WERI-Rb-1 (cell line): Measurements from ENCODE around the gene PPARD.
"Not testable (repeated sequence)": the region's sequence is repeated elsewhere in the genome, so short reads cannot be mapped to it uniquely, and the experiment has no call there.

Experiments used
- DNase-seq: peaks from one replicate; pipeline ENCODE4 v3.0.0-alpha.2; 2020
- H3K27ac ChIP-seq: fragments of 250-450 bp; sonication (Bioruptor Pico); 2 replicates; pipeline ENCODE4 v1.5.1; 2020; ENCODE audit warnings: mild to moderate bottlenecking, moderate library complexity
- H3K27me3 ChIP-seq: fragments of 250-450 bp; sonication (Bioruptor Pico); 2 replicates; pipeline ENCODE4 v1.5.1; 2021; ENCODE audit warnings: mild to moderate bottlenecking, low read depth, moderate library complexity; ENCODE audit not compliant: insufficient read depth, severe bottlenecking
- H3K36me3 ChIP-seq: fragments of 250-450 bp; sonication (Bioruptor Pico); 2 replicates; pipeline ENCODE4 v1.5.1; 2020; ENCODE audit warnings: mild to moderate bottlenecking, moderate library complexity
- H3K4me3 ChIP-seq: 2 replicates; pipeline ENCODE4 v1.5.1; 2011; ENCODE audit warnings: low read depth, mild to moderate bottlenecking, control low read depth, low read length
- H3K9me3 ChIP-seq: fragments of 250-450 bp; sonication (Bioruptor Pico); 2 replicates; pipeline ENCODE4 v1.5.1; 2021; ENCODE audit warnings: mild to moderate bottlenecking, moderate library complexity; ENCODE audit not compliant: severe bottlenecking
- TF ChIP-seq, protein P1 (sequence below): IDR thresholded peaks from 2 replicates; pipeline ENCODE4 v1.5.1; 2011; ENCODE audit warnings: low read depth, mild to moderate bottlenecking, control low read depth, inconsistent platforms, low read length

PPARD gene

DNA sequence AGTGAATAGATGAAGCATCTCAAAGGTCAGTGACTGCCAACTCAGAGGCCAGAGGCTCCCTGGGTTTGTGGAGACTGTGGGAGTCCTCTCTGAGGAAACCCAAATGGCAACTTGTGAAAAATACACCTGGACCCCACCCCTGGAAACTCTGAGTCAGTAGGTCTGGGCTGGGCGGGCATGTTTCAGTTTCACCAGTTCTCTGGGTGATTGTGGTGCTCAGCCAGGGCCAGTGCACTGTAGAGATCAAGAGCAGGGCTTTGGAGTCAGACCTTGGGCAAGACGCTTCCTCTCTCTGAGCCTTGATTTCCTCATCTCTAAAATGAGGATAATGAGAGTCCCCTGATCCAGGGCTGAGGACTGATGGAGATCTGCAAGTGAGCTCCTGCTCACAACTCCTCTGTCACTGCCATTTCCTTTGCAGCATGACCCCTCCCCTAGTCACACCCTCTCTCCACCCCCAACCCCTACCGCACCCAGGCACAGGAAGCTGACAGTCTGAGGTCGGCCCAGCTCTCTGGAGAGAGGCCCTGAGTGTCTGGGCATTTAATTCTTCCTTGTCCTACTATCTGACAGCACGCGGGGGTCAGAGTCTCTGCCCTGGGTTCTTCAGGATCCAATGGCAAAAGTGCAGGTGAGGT lies 39.6 kb upstream of the PPARD start:
- H3K27ac ChIP-seq, result no peak overlapping the region
- TF ChIP-seq, protein P1, sequence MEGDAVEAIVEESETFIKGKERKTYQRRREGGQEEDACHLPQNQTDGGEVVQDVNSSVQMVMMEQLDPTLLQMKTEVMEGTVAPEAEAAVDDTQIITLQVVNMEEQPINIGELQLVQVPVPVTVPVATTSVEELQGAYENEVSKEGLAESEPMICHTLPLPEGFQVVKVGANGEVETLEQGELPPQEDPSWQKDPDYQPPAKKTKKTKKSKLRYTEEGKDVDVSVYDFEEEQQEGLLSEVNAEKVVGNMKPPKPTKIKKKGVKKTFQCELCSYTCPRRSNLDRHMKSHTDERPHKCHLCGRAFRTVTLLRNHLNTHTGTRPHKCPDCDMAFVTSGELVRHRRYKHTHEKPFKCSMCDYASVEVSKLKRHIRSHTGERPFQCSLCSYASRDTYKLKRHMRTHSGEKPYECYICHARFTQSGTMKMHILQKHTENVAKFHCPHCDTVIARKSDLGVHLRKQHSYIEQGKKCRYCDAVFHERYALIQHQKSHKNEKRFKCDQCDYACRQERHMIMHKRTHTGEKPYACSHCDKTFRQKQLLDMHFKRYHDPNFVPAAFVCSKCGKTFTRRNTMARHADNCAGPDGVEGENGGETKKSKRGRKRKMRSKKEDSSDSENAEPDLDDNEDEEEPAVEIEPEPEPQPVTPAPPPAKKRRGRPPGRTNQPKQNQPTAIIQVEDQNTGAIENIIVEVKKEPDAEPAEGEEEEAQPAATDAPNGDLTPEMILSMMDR, result no peak
- peak; percentile 73 for DNase-seq
- H3K36me3 ChIP-seq, result no peaks in the 10 kb centered on the region
- no peak overlapping the region for H3K4me3 ChIP-seq
- H3K9me3 ChIP-seq, result no peaks in the 10 kb centered on the region
- no peaks in the 10 kb centered on the region for H3K27me3 ChIP-seq

DNA sequence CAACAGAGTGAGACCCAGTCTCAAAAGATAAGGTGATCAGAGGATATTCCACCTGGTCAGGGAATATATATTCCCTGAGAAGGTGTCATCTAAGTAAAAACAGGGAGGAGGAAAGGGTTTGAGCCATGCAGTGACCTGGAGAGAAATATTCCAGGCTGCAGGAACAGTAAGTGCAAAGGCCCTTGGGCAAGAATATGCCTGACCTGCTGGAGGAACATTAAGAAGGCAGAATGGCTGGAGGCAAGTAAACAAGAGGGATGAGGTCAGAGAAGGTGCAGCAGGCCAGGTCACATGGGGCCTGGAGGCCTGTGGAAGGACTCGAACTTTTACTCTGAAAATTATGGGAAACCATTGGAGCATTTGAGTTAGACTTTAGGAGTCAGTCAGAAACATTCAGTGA lies 38.1 kb upstream of the PPARD start:
- H3K36me3 ChIP-seq, result no peaks in the 10 kb centered on the region
- TF ChIP-seq, protein P1, result no peak
- DNase-seq, result no peak
- H3K4me3 ChIP-seq, result no peak overlapping the region
- H3K27me3 ChIP-seq, result no peaks in the 10 kb centered on the region
- H3K27ac ChIP-seq, result no peak overlapping the region
- no peaks in the 10 kb centered on the region for H3K9me3 ChIP-seq

DNA sequence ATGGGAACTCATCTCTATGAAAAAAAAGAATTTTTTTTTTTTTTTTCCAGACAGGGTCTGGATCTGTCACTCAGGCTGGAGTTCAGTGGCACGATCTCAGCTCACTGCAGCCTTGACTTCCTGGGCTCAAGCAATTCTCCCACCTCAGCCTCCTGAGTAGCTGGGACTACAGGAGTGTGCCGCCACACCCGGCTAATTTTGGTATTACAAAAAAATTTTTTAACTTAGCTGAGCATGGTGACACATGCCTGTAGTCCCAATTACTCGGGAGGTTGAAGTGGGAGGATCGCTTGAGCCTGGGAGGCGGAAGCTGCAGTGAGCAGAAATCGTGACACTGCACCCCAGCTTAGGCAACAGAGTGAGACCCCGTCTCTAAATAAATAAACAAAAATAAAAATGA lies 37.2 kb upstream of the PPARD start:
- Histone ChIP-seq H3K27me3 (no peaks in the 10 kb centered on the region), H3K36me3 (no peaks in the 10 kb centered on the region), H3K9me3 (no peaks in the 10 kb centered on the region), H3K4me3 (no peak overlapping the region), H3K27ac (no peak overlapping the region)
- TF ChIP-seq, protein P1, result no peak
- no peak for DNase-seq

DNA sequence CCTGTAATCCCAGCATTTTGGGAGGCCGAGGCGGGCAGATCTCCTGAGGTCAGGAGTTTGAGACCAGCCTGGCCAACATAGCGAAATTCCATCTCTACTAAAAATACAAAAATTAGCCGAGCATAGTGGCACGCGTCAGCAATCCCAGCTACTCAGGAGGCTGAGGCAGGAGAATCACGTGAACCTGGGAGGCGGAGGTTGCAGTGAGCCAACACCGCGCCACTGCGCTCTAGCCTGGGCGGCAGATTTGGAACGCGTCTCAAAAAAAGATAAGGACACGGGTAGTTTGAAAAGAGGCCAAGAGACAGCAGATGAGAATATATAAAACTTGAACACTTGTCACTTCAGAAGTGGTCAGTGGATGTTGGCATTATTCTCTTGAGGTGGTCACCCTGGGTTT lies 35.2 kb upstream of the PPARD start:
- H3K27ac ChIP-seq, H3K27me3 ChIP-seq, DNase-seq, H3K36me3 ChIP-seq, H3K9me3 ChIP-seq, H3K4me3 ChIP-seq: not testable (repeated sequence)

DNA sequence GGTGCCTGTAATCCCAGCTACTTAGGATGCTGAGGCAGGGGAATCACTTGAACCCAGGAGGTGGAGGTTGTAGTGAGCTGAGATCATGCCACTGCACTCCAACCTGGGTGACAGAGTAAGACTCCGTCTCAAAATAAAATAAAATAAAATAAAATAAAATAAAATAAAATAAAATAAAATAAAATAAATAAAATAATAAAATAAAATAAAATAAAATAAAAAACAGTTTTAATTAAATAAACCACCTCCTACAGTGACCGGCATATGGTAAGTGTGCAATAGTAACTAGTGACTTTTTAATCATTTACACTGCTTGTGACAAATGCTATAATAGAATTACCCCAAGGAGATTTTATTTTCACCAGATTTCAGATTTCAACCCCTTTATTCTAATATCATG lies 33.8 kb upstream of the PPARD start:
- not testable (repeated sequence) for DNase-seq

DNA sequence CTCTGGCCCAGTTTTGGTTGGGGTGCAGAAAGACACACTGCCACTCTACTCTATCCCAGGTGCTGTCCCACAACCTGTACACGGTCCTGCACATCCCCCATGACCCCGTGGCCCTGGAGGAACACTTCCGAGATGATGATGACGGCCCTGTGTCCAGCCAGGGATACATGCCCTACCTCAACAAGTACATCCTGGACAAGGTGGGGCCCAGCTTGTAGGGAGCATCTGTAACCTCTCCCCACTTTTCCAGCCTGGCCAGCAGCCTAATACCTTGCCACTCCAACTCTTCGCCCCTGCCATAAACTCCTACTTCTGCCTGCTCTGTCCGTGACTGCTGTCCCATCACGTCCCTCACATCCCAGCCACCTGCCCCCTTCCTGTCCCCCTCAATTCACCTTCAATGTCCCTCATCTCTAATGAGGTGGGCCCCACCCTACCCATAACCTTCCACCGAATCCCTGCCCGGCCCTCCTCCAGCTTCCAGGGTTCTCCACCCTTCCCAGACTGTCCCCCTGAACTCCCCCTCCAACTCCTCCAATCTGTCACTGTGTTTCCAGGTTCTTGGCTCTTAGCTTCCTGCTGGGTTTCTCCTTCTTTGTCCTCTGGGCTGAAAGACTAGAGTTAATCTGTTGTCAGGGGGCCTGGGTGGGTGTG lies 32.6 kb upstream of the PPARD start:
- H3K36me3 ChIP-seq, result no peaks in the 10 kb centered on the region
- H3K4me3 ChIP-seq, result no peak overlapping the region
- DNase-seq, result no peak
- no peaks in the 10 kb centered on the region for H3K27me3 ChIP-seq
- TF ChIP-seq, protein P1, result no peak
- no peaks in the 10 kb centered on the region for H3K9me3 ChIP-seq
- H3K27ac ChIP-seq, result no peak overlapping the region

More for the DNA sequence above, 33.8 kb upstream of the PPARD start:
- H3K9me3 ChIP-seq, H3K27ac ChIP-seq, H3K27me3 ChIP-seq, H3K4me3 ChIP-seq, H3K36me3 ChIP-seq: not testable (repeated sequence)
